H1 (cell line): Measurements from ENCODE around the gene TMA7B. TPM values are rescaled to one million over a fixed set of nuclear protein-coding genes. Genes with fewer than 3 reads are reported as not detected.

ENCODE experiments used
- CTCF ChIA-PET: fragments of 300-600 bp; sonication (Branson Sonifier 250); formaldehyde crosslinking; loops from one replicate; lab custom pipeline; 2021; ENCODE audit not compliant: partially characterized antibody; lab: Charles Lee
- POLR2A ChIA-PET: fragments of 300-600 bp; sonication (Branson Sonifier 250); formaldehyde crosslinking; loops from one replicate; lab custom pipeline; 2021; ENCODE audit warnings: inconsistent platforms; ENCODE audit not compliant: partially characterized antibody; lab: Charles Lee
- DNase-seq, 2 experiments: peaks; one replicate each; pipeline versions ENCODE4 v3.0.0 to v3.0.0-alpha.2; 2010 to 2022; ENCODE audit warnings: low spot score in 2 of 2, low read depth in 1 of 2, mixed read lengths in 1 of 2
- FAIRE-seq: peaks from 2 replicates; lab custom pipeline; 2011; peaks lifted over from hg19 to GRCh38; lab: Jason Lieb, UNC
- H2AFZ ChIP-seq: 2 replicates; pipeline ENCODE4 v1.8.1; 2012; ENCODE audit warnings: low read length, inconsistent platforms
- H2AK5ac ChIP-seq: 2 replicates; pipeline ENCODE4 v1.6.1; 2013; ENCODE audit warnings: low read depth, low read length
- H2BK120ac ChIP-seq: replicated peaks from 2 replicates; pipeline ENCODE3; 2013; ENCODE audit warnings: low read depth, low read length, inconsistent platforms
- H2BK12ac ChIP-seq: 2 replicates; pipeline ENCODE4 v1.6.1; 2013; ENCODE audit warnings: low read depth, low read length
- H2BK15ac ChIP-seq: 2 replicates; pipeline ENCODE4 v1.6.1; 2013; ENCODE audit warnings: low read length
- H2BK20ac ChIP-seq: 2 replicates; pipeline ENCODE4 v1.6.1; 2013; ENCODE audit warnings: low read length
- H2BK5ac ChIP-seq: 2 replicates; pipeline ENCODE4 v1.6.1; 2013; ENCODE audit warnings: low read depth, low read length
- H3K14ac ChIP-seq: 2 replicates; pipeline ENCODE4 v1.6.1; 2013; ENCODE audit warnings: inconsistent platforms; ENCODE audit not compliant: insufficient read length
- H3K18ac ChIP-seq: 2 replicates; pipeline ENCODE4 v1.6.1; 2013; ENCODE audit warnings: low read length; ENCODE audit errors: extremely low read depth
- H3K23ac ChIP-seq: 2 replicates; pipeline ENCODE4 v1.6.1; 2013; ENCODE audit warnings: inconsistent platforms; ENCODE audit not compliant: insufficient read length
- H3K23me2 ChIP-seq: 2 replicates; pipeline ENCODE4 v1.6.1; 2013; ENCODE audit warnings: low read depth, low read length
- H3K27ac ChIP-seq: 2 replicates; pipeline ENCODE4 v1.6.1; 2011; ENCODE audit warnings: low read depth, low read length, inconsistent platforms
- H3K27me3 ChIP-seq, 4 experiments: replicated peaks in 1 of 4; 1 replicate in 1 of 4; 2 replicates in 3 of 4; pipeline versions ENCODE4 v1.6.1 to v1.8.1; 2011 to 2013; ENCODE audit warnings: low read length in 3 of 4, mild to moderate bottlenecking in 3 of 4, inconsistent platforms in 2 of 4, mixed read lengths in 2 of 4, moderate library complexity in 1 of 4; ENCODE audit not compliant: control insufficient read depth in 3 of 4, insufficient read depth in 3 of 4; ENCODE audit errors: extremely low read depth in 1 of 4
- H3K36me3 ChIP-seq, 4 experiments: 2 replicates each; pipeline versions ENCODE4 v1.6.1 to v1.8.1; 2011 to 2013; ENCODE audit warnings: mild to moderate bottlenecking in 4 of 4, low read length in 3 of 4, moderate library complexity in 2 of 4, control low read depth in 1 of 4, inconsistent platforms in 1 of 4; ENCODE audit not compliant: insufficient read depth in 4 of 4, control insufficient read depth in 2 of 4
- H3K4ac ChIP-seq: replicated peaks from 2 replicates; pipeline ENCODE3; 2013; ENCODE audit warnings: low read length, low read depth, mixed read lengths, inconsistent platforms; ENCODE audit not compliant: insufficient read length
- H3K4me1 ChIP-seq, 4 experiments: replicated peaks in 1 of 4; 1 replicate in 1 of 4; 2 replicates in 3 of 4; pipeline versions ENCODE4 v1.6.1 to v1.8.1; 2011 to 2013; ENCODE audit warnings: low read length in 3 of 4, inconsistent platforms in 2 of 4, mixed read lengths in 1 of 4; ENCODE audit not compliant: insufficient read depth in 4 of 4, control insufficient read depth in 3 of 4
- H3K4me2 ChIP-seq, 2 experiments: 2 replicates each; pipeline versions ENCODE4 v1.6.1 to v1.8.1; 2011 to 2013; ENCODE audit warnings: low read depth in 2 of 2, low read length in 2 of 2, control low read depth in 1 of 2, inconsistent platforms in 1 of 2, mild to moderate bottlenecking in 1 of 2; ENCODE audit not compliant: insufficient read depth in 1 of 2
- H3K4me3 ChIP-seq, 4 experiments: fragments of 200-600, 300-600 bp in 1 of 4; sonication (generic), shearing (Covaris generic), sonication (Bioruptor Twin) in 1 of 4; 2 replicates each; pipeline versions ENCODE4 v1.5.1 to v1.8.1; 2011 to 2016; ENCODE audit warnings: low read length in 4 of 4, low read depth in 3 of 4, control low read depth in 2 of 4, inconsistent platforms in 2 of 4, mild to moderate bottlenecking in 2 of 4, mixed read lengths in 1 of 4, moderate library complexity in 1 of 4; ENCODE audit not compliant: insufficient read depth in 2 of 4; ENCODE audit errors: extremely low read depth in 1 of 4
- H3K56ac ChIP-seq: replicated peaks from 2 replicates; pipeline ENCODE3; 2013; ENCODE audit warnings: low read depth, mild to moderate bottlenecking, mixed read lengths, low read length, inconsistent platforms; ENCODE audit not compliant: insufficient read length
- H3K79me1 ChIP-seq: 2 replicates; pipeline ENCODE4 v1.6.1; 2013; ENCODE audit warnings: low read depth, low read length, control low read depth
- H3K79me2 ChIP-seq, 2 experiments: 2 replicates each; pipeline versions ENCODE4 v1.6.1 to v1.8.1; 2012 to 2013; ENCODE audit warnings: low read length in 2 of 2, mild to moderate bottlenecking in 2 of 2, inconsistent platforms in 1 of 2; ENCODE audit not compliant: insufficient read depth in 2 of 2, control insufficient read depth in 1 of 2
- H3K9ac ChIP-seq, 4 experiments: replicated peaks in 1 of 4; 1 replicate in 1 of 4; 2 replicates in 3 of 4; pipeline versions ENCODE4 v1.6.1 to v1.8.1; 2011 to 2013; ENCODE audit warnings: low read depth in 3 of 4, low read length in 3 of 4, control low read depth in 2 of 4, mild to moderate bottlenecking in 2 of 4, moderate library complexity in 2 of 4, inconsistent platforms in 1 of 4; ENCODE audit errors: extremely low read depth in 1 of 4
- H3K9me3 ChIP-seq, 2 experiments: 2 replicates each; pipeline versions ENCODE4 v1.6.1 to v1.8.1; 2012 to 2013; ENCODE audit warnings: mild to moderate bottlenecking in 2 of 2, moderate library complexity in 2 of 2, control low read depth in 1 of 2, inconsistent platforms in 1 of 2, low read depth in 1 of 2, low read length in 1 of 2, mixed read lengths in 1 of 2; ENCODE audit not compliant: insufficient read depth in 2 of 2
- H4K20me1 ChIP-seq, 2 experiments: replicated peaks in 1 of 2; 2 replicates each; pipeline versions ENCODE3 to v1.8.1; 2011 to 2013; ENCODE audit warnings: inconsistent platforms in 2 of 2, low read length in 2 of 2, mild to moderate bottlenecking in 1 of 2; ENCODE audit not compliant: insufficient read depth in 2 of 2, control insufficient read depth in 1 of 2
- H4K5ac ChIP-seq: 2 replicates; pipeline ENCODE4 v1.6.1; 2013; ENCODE audit warnings: low read length, low read depth, mixed read lengths, inconsistent platforms; ENCODE audit not compliant: insufficient read length
- H4K8ac ChIP-seq: 2 replicates; pipeline ENCODE4 v1.8.0; 2013; ENCODE audit warnings: mild to moderate bottlenecking, moderate library complexity, low read length, inconsistent platforms; ENCODE audit not compliant: insufficient read depth; ENCODE audit errors: extremely low read depth
- H4K91ac ChIP-seq: replicated peaks from 2 replicates; pipeline ENCODE3; 2013; ENCODE audit warnings: low read length, mixed read lengths, inconsistent platforms; ENCODE audit not compliant: insufficient read length
- BCL11A ChIP-seq, 2 experiments: IDR thresholded peaks; one replicate each; pipeline ENCODE4 v1.6.1; 2011; ENCODE audit warnings: low read depth in 2 of 2, low read length in 2 of 2, mild to moderate bottlenecking in 2 of 2
- CEBPB ChIP-seq: IDR thresholded peaks from 2 replicates; pipeline ENCODE4 v1.6.1; 2012; ENCODE audit warnings: low read depth, low read length
- GTF2F1 ChIP-seq: IDR thresholded peaks from 2 replicates; pipeline ENCODE4 v1.6.1; 2012; ENCODE audit warnings: low read depth, low read length, improper control_type of control experiment, borderline replicate concordance
- KDM5A ChIP-seq: fragments of 200-600 bp; IDR thresholded peaks from 2 replicates; pipeline ENCODE4 v1.7.1; 2012; ENCODE audit warnings: mild to moderate bottlenecking, low read length, inconsistent platforms, mixed read lengths
- SAP30 ChIP-seq: fragments of 300-600 bp; sonication (generic); IDR thresholded peaks from 2 replicates; pipeline ENCODE4 v1.7.1; 2012; ENCODE audit warnings: low read length, moderate library complexity, mild to moderate bottlenecking, inconsistent platforms; ENCODE audit not compliant: insufficient read depth, insufficient replicate concordance
- TAF1 ChIP-seq: IDR thresholded peaks from 2 replicates; pipeline ENCODE4 v1.6.1; 2011; ENCODE audit warnings: mild to moderate bottlenecking, low read depth, low read length
- TCF12 ChIP-seq: IDR thresholded peaks from 2 replicates; pipeline ENCODE4 v1.6.1; 2011; ENCODE audit warnings: low read depth, mild to moderate bottlenecking, low read length
- TEAD4 ChIP-seq: IDR thresholded peaks from 2 replicates; pipeline ENCODE4 v1.6.1; 2012; ENCODE audit warnings: low read depth, low read length, inconsistent platforms, mixed read lengths
- YY1 ChIP-seq: IDR thresholded peaks from 2 replicates; pipeline ENCODE4 v1.6.1; 2011; ENCODE audit warnings: low read depth, mild to moderate bottlenecking, low read length
- ZNF274 ChIP-seq: IDR thresholded peaks from 2 replicates; pipeline ENCODE4 v1.7.0; 2012; ENCODE audit warnings: low read length, borderline replicate concordance; ENCODE audit errors: extremely low read depth
- WGBS, 2 experiments: shearing (Covaris generic) in 1 of 2; methylation state at CpG; one replicate each; pipeline versions ENCODE4 v1.1.6 to v1.1.7; 2013 to 2015; ENCODE audit warnings: low lambda C conversion rate in 2 of 2, mixed read lengths in 2 of 2, inconsistent platforms in 1 of 2, low coverage in 1 of 2, missing lambda C conversion rate in 1 of 2; ENCODE audit not compliant: insufficient replicate concordance in 2 of 2, insufficient coverage in 1 of 2, insufficient read length in 1 of 2; ENCODE audit errors: extremely low coverage in 1 of 2, missing lambda C conversion rate in 1 of 2; 5-methylcytosine and 5-hydroxymethylcytosine counted together
- polyA plus RNA-seq, 7 experiments: library from polyadenylated mRNA; depleted of rRNA in 3 of 7; stranded (reverse) in 5 of 7; unstranded in 2 of 7; fragments of >200 nt in 5 of 7; fragments of 200-250 nt in 2 of 7; gene quantifications; 1 replicate in 5 of 7; 2 replicates in 1 of 7; 4 replicates in 1 of 7; pipeline versions ENCODE4 v1.2.1 to v1.2.3, GENCODE V29; 2011 to 2013; ENCODE audit warnings: missing spikeins in 2 of 7, mixed read lengths in 2 of 7
- total RNA-seq: library from RNA; stranded (reverse); fragmentation: NEBNext Ultra II Directional; extraction: Animal tissue kit (Norgen Biotek cat#: 25700); gene quantifications from 2 replicates; pipeline ENCODE4 v1.2.1, GENCODE V29; 2021
- TF ChIP-seq, protein P1 (sequence below): IDR thresholded peaks from 2 replicates; pipeline ENCODE4 v1.6.1; 2012; ENCODE audit warnings: inconsistent platforms
- TF ChIP-seq, protein P2 (sequence below): IDR thresholded peaks from 2 replicates; pipeline ENCODE4 v1.6.1; 2012; ENCODE audit warnings: low read length, inconsistent platforms

Gene TMA7B
- total and polyA plus RNA-seq, 2 of the 8 experiments (the other 6 are each of a cell fraction or from before 2014, with no cell fraction given), result not detected

DNA sequence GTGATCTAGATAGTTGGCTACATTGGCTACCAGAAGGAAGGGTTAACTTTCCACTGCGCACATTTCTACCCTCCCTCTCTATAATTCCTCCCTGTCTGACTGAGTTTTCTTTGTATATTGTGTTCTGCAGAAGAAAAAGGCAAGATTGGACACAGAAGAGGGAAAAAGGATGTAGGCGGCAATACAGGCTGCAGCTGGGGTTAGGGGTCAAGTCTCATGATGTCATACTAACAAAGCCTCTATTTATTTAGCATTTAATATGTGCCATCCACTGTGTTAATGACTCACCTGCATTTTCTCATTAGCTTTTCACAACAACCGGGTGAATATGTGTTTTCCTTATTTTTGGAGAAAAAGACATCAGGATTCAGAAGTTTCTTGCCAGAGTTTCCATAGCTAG, 36.5 kb downstream of the TMA7B start:
- POLR2A ChIA-PET, result interaction anchor here (0.6 to 6.5 kb wide), 11 partner anchors 10 to 81 kb away, joined by 3 to 44 read pairs (median 4); no protein-coding TSS in a partner anchor
- Histone ChIP-seq H4K91ac (no peak overlapping the region), H3K27ac (no peak overlapping the region), H2AFZ (no peak overlapping the region), H3K18ac (no peak overlapping the region), H4K5ac (no peak overlapping the region), H4K20me1 (peaks cover 0 to 3% of the 10 kb centered on the region in 2 experiments), H3K36me3 (no peaks in the 10 kb centered on the region), H3K27me3 (peaks cover 0 to 19% (median 13%) of the 10 kb centered on the region in 4 experiments; a peak in 6 of 7 replicates), H3K4ac (no peak overlapping the region), H3K23ac (no peak overlapping the region), H3K4me3 (peak overlapping the region in 1 of 4 experiments; percentile 73; a peak in 1 of 8 replicates), H3K9ac (no peak overlapping the region), H2BK15ac (no peak overlapping the region), H2BK12ac (no peak overlapping the region), H3K79me1 (peaks cover 6% of the 10 kb centered on the region; the same call in 1 of the 2 replicates), H3K56ac (no peak overlapping the region), H2BK20ac (no peak overlapping the region), H2AK5ac (no peak overlapping the region), H3K79me2 (peaks cover 0 to 46% of the 10 kb centered on the region in 2 experiments; a peak in 3 of 4 replicates), H3K14ac (no peak overlapping the region), H3K4me1 (peaks cover 24 to 48% (median 38%) of the 10 kb centered on the region in 4 experiments), H3K23me2 (peaks cover 8% of the 10 kb centered on the region; the same call in 1 of the 2 replicates), H4K8ac (no peak overlapping the region), H2BK5ac (no peak overlapping the region), H3K9me3 (no peaks in the 10 kb centered on the region), H3K4me2 (peak overlapping the region; percentile 80 to 92; a peak in 3 of 4 replicates), H2BK120ac (no peak overlapping the region)
- no peak for DNase-seq
- WGBS, 2 experiments, result 95% methylated on average over 3 of the region's 3 CpGs; no CpG with 5 or more reads in 1 of the 2 experiments
- CTCF ChIA-PET, result interaction anchor here (0.9 to 7.0 kb wide), 6 partner anchors 12 to 64 kb away, joined by 3 to 35 read pairs (median 7); no protein-coding TSS in a partner anchor
- no peak for FAIRE-seq
- TF ChIP-seq SAP30, result no peak
- no peak for TF ChIP-seq KDM5A
- TF ChIP-seq TAF1, result no peak
- TF ChIP-seq YY1, result no peak
- TF ChIP-seq, protein P1, sequence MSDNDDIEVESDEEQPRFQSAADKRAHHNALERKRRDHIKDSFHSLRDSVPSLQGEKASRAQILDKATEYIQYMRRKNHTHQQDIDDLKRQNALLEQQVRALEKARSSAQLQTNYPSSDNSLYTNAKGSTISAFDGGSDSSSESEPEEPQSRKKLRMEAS, result no peak
- no peak for TF ChIP-seq TEAD4
- TF ChIP-seq ZNF274, result no peak
- TF ChIP-seq CEBPB, result no peak
- TF ChIP-seq, protein P2, sequence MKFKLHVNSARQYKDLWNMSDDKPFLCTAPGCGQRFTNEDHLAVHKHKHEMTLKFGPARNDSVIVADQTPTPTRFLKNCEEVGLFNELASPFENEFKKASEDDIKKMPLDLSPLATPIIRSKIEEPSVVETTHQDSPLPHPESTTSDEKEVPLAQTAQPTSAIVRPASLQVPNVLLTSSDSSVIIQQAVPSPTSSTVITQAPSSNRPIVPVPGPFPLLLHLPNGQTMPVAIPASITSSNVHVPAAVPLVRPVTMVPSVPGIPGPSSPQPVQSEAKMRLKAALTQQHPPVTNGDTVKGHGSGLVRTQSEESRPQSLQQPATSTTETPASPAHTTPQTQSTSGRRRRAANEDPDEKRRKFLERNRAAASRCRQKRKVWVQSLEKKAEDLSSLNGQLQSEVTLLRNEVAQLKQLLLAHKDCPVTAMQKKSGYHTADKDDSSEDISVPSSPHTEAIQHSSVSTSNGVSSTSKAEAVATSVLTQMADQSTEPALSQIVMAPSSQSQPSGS, result no peak
- TF ChIP-seq TCF12, result no peak
- no peak for TF ChIP-seq GTF2F1
- no peak for TF ChIP-seq BCL11A (IDR thresholded peaks at IDR 0.05; ENCODE audit: low read depth in 2 of 2, low read length in 2 of 2)
